Immature natural killer cell (primary cell): ENCODE data around the gene DYNLRB2. TPM values are rescaled to one million over a fixed set of nuclear protein-coding genes. Genes with fewer than 3 reads are reported as not detected.

Source experiments
- DNase-seq, 3 donors: peaks; one replicate each; pipeline ENCODE4 v3.0.0; 2022; ENCODE audit warnings: mixed read lengths in 1 of 3
- H3K27ac Mint-ChIP-seq, 6 donors: one replicate each; pipeline ENCODE4 v1.8.0; 2020; ENCODE audit warnings: mixed read lengths in 6 of 6, mild to moderate bottlenecking in 5 of 6, inconsistent platforms in 4 of 6, moderate library complexity in 3 of 6
- H3K27me3 Mint-ChIP-seq, 3 donors: one replicate each; pipeline ENCODE4 v1.8.0; 2020 to 2021; ENCODE audit warnings: low read depth in 3 of 3, mild to moderate bottlenecking in 3 of 3, mixed read lengths in 3 of 3, moderate library complexity in 3 of 3, inconsistent platforms in 1 of 3
- H3K36me3 Mint-ChIP-seq, 3 donors: one replicate each; pipeline ENCODE4 v1.8.0; 2020; ENCODE audit warnings: mixed read lengths in 3 of 3, inconsistent platforms in 2 of 3, mild to moderate bottlenecking in 2 of 3
- H3K4me1 Mint-ChIP-seq, 2 donors: one replicate each; pipeline ENCODE4 v1.8.0; 2020; ENCODE audit warnings: inconsistent platforms in 2 of 2, mild to moderate bottlenecking in 2 of 2, mixed read lengths in 2 of 2, moderate library complexity in 1 of 2
- H3K4me3 Mint-ChIP-seq, 5 donors: one replicate each; pipeline ENCODE4 v1.8.0; 2020; ENCODE audit warnings: mild to moderate bottlenecking in 5 of 5, mixed read lengths in 5 of 5, inconsistent platforms in 3 of 5, moderate library complexity in 3 of 5
- H3K9me3 Mint-ChIP-seq, 6 donors: one replicate each; pipeline ENCODE4 v1.8.0; 2020; ENCODE audit warnings: mild to moderate bottlenecking in 6 of 6, mixed read lengths in 6 of 6, inconsistent platforms in 4 of 6, moderate library complexity in 3 of 6
- polyA plus RNA-seq, 3 donors: library from polyadenylated mRNA; unstranded; fragments of 300-500 nt; fragmentation: Illumina TruSeq; gene quantifications; one replicate each; pipeline ENCODE4 v1.2.3, GENCODE V29; 2021

DYNLRB2 gene
- polyA plus RNA-seq, 3 donors from 2014 or later, result 0.81 to 1.1 TPM; not detected in 1

GRCh38 chr16:80526418-80527061 lies 14.3 kb upstream of the DYNLRB2 start:
- Mint-ChIP-seq H3K27ac (no peak overlapping the region), H3K27me3 (peaks cover 0 to 7% (median under 1%) of the 10 kb centered on the region in 3 donors), H3K9me3 (no peaks in the 10 kb centered on the region), H3K36me3 (no peaks in the 10 kb centered on the region), H3K4me3 (no peak overlapping the region), H3K4me1 (no peaks in the 10 kb centered on the region)
- DNase-seq, result peak; percentile 35 to 51 (median 47)

- H3K4me3 Mint-ChIP-seq, result no peak overlapping the region
- H3K4me1 Mint-ChIP-seq, result no peaks in the 10 kb centered on the region
- peaks cover 0 to 8% (median 3%) of the 10 kb centered on the region in 3 donors for H3K27me3 Mint-ChIP-seq
- H3K9me3 Mint-ChIP-seq, result no peaks in the 10 kb centered on the region
- H3K27ac Mint-ChIP-seq, result no peak overlapping the region
- H3K36me3 Mint-ChIP-seq, result no peaks in the 10 kb centered on the region
- no peak for DNase-seq
Observed at GRCh38 chr16:80527297-80527696, 13.5 kb upstream of the DYNLRB2 start.

DNA sequence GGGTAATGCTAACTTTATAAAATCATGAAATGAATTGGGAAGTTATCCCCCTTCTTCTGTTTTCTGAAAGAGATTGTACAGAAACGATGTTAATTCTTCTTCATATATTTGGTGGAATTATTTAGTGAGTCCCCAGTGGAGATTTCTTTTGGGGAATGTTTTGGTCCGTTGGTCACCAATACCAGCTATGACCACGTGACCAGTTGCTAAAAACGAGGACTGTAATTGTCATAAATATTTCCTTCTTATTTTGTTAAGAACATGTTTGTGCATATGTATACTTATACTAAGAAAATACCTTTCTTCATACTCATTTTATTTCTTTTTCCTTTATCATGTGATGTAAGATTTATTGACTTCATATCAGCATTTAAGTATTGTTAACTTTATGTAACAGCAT lies 10.3 kb upstream of the DYNLRB2 start:
- H3K9me3 Mint-ChIP-seq, result no peaks in the 10 kb centered on the region
- peaks cover 5 to 15% (median 7%) of the 10 kb centered on the region in 3 donors for H3K27me3 Mint-ChIP-seq
- no peak overlapping the region for H3K4me3 Mint-ChIP-seq
- no peak overlapping the region for H3K27ac Mint-ChIP-seq
- no peaks in the 10 kb centered on the region for H3K36me3 Mint-ChIP-seq
- no peak for DNase-seq
- no peaks in the 10 kb centered on the region for H3K4me1 Mint-ChIP-seq

GRCh38 chr16:80536238-80536637 lies 4.6 kb upstream of the DYNLRB2 start:
- no peak overlapping the region for H3K4me3 Mint-ChIP-seq
- H3K27ac Mint-ChIP-seq, result no peak overlapping the region

GRCh38 chr16:80541306-80541694 lies 507 bp downstream of the DYNLRB2 start:
- Mint-ChIP-seq H3K27ac (peak overlapping the region; percentile 85 to 98 (median 93)), H3K36me3 (no peaks in the 10 kb centered on the region), H3K27me3 (peaks cover 15 to 23% (median 20%) of the 10 kb centered on the region in 3 donors), H3K9me3 (no peaks in the 10 kb centered on the region), H3K4me3 (peak overlapping the region; percentile 93 to 97 (median 95)), H3K4me1 (peaks cover 14 to 16% of the 10 kb centered on the region in 2 donors)
- DNase-seq, result no peak

More at GRCh38 chr16:80536238-80536637, 4.6 kb upstream of the DYNLRB2 start:
- no peaks in the 10 kb centered on the region for H3K9me3 Mint-ChIP-seq
- DNase-seq, result no peak
- H3K4me1 Mint-ChIP-seq, result peaks cover 13 to 14% of the 10 kb centered on the region in 2 donors
- H3K27me3 Mint-ChIP-seq, result peaks cover 20 to 34% (median 29%) of the 10 kb centered on the region in 3 donors
- H3K36me3 Mint-ChIP-seq, result no peaks in the 10 kb centered on the region

GRCh38 chr16:80543162-80543561 lies 2.4 kb downstream of the DYNLRB2 start:
- Mint-ChIP-seq H3K36me3 (no peaks in the 10 kb centered on the region), H3K4me3 (no peak overlapping the region), H3K27ac (no peak overlapping the region), H3K9me3 (no peaks in the 10 kb centered on the region), H3K27me3 (peaks cover 12 to 20% (median 16%) of the 10 kb centered on the region in 3 donors), H3K4me1 (peaks cover 14 to 16% of the 10 kb centered on the region in 2 donors)
- no peak for DNase-seq

DNA sequence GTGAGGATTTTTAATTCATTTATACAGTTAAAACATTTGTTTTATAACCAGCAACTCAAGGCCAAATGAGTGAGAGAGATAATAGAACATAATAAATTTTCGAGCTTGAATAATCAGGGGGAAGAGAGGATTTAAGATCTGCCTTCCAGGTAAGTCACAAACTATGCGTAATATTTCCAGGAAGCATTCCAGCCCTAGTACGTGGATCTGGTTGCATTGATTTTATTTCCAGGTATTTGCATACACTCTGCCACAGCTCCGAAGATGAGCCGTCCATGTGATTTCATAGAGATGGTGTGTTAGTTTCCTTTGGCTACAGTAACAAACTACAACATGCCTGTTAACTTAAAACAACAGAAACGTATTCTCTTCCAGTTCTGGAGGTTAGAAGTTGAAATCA lies 3.5 kb downstream of the DYNLRB2 start:
- DNase-seq, result no peak
- Mint-ChIP-seq H3K27me3 (peaks cover 12 to 17% (median 16%) of the 10 kb centered on the region in 3 donors), H3K4me3 (no peak overlapping the region), H3K9me3 (no peaks in the 10 kb centered on the region), H3K27ac (no peak overlapping the region), H3K36me3 (no peaks in the 10 kb centered on the region), H3K4me1 (peaks cover 14 to 16% of the 10 kb centered on the region in 2 donors)

GRCh38 chr16:80546249-80546648 lies 5.5 kb downstream of the DYNLRB2 start:
- Mint-ChIP-seq H3K27ac (no peak overlapping the region), H3K36me3 (no peaks in the 10 kb centered on the region), H3K27me3 (peaks cover 0 to 4% (median under 1%) of the 10 kb centered on the region in 3 donors), H3K9me3 (no peaks in the 10 kb centered on the region), H3K4me3 (no peak overlapping the region), H3K4me1 (peaks cover under 1 to 2% of the 10 kb centered on the region in 2 donors)
- DNase-seq, result no peak

DNA sequence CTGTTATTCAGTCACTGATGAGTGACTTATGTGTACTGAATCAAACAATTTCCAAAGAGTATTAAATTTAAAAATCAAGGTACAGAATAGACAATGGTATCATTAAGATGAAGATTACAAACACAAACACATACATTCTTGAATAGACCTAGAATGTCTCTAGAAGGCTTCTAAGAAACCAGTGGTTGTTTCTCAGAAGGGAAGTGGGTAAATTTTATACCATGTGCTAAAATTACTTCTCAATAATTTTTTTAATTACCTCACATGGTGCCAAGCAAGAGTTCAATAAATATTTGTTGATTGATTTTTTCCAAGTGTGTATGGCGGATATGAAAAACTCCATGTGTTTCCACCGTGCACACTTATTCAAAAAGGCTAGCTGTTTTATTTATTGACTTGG lies 6.4 kb downstream of the DYNLRB2 start:
- H3K4me1 Mint-ChIP-seq, result no peaks in the 10 kb centered on the region
- no peaks in the 10 kb centered on the region for H3K9me3 Mint-ChIP-seq
- peak overlapping the region in 1 of 5 donors; percentile 19 for H3K4me3 Mint-ChIP-seq
- no peak for DNase-seq
- no peaks in the 10 kb centered on the region for H3K36me3 Mint-ChIP-seq
- H3K27ac Mint-ChIP-seq, result no peak overlapping the region
- no peaks in the 10 kb centered on the region for H3K27me3 Mint-ChIP-seq

- Mint-ChIP-seq H3K27me3 (no peaks in the 10 kb centered on the region), H3K36me3 (no peaks in the 10 kb centered on the region), H3K4me3 (no peak overlapping the region), H3K27ac (no peak overlapping the region), H3K4me1 (no peaks in the 10 kb centered on the region), H3K9me3 (no peaks in the 10 kb centered on the region)
- no peak for DNase-seq
Observed at GRCh38 chr16:80552277-80552676, 11.5 kb downstream of the DYNLRB2 start.

- Mint-ChIP-seq H3K27me3 (no peaks in the 10 kb centered on the region), H3K27ac (no peak overlapping the region), H3K9me3 (no peaks in the 10 kb centered on the region), H3K36me3 (no peaks in the 10 kb centered on the region), H3K4me1 (no peaks in the 10 kb centered on the region), H3K4me3 (no peak overlapping the region)
- DNase-seq, result no peak
Observed at GRCh38 chr16:80554033-80554432, 13.2 kb downstream of the DYNLRB2 start.

DNA sequence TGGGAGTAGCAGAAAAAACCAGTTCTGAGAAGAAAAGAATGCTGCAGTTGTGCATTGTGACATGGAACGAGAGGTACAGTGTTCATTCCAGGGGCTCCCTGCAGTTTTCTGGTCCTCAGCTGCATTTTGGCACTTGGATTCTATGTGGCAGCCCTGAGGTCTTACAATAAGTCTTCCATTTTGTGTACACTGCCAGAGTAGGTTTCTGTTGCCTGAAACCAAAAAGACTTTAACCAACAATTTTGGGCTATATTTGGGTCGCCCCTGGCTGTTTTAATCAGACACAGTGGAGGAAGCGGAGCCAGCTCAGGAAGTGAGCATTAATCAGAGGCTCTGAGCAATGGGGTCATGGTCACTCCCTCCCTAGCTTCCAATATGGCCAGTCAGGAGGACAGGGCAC lies 15.7 kb downstream of the DYNLRB2 start:
- no peaks in the 10 kb centered on the region for H3K9me3 Mint-ChIP-seq
- H3K4me3 Mint-ChIP-seq, result no peak overlapping the region
- no peak overlapping the region for H3K27ac Mint-ChIP-seq
- H3K4me1 Mint-ChIP-seq, result no peaks in the 10 kb centered on the region
- peaks cover 0 to 5% (median 0%) of the 10 kb centered on the region in 3 donors for H3K27me3 Mint-ChIP-seq
- DNase-seq, result no peak
- no peaks in the 10 kb centered on the region for H3K36me3 Mint-ChIP-seq

DNA sequence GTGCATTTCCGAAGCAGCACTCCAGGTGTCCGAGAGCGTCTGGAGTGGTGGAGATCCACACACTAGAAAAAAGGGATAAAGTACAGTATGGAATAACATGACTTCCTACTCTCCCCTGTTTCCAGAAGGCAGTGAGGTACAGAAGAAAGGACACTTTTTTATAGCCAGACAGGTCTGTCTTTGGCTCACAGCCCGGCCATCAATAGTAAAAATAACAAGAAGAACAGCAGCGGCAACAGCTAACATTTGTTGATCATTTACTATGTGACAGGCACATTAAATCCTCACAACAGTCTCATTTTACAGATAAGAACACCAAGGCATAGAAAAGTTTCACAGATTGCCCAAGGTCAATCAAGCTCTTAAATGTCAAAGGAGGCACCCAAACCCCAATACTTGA lies 16.2 kb downstream of the DYNLRB2 start:
- H3K4me3 Mint-ChIP-seq, result no peak overlapping the region
- peaks cover 0 to 5% (median 2%) of the 10 kb centered on the region in 3 donors for H3K27me3 Mint-ChIP-seq
- no peak for DNase-seq
- H3K9me3 Mint-ChIP-seq, result no peaks in the 10 kb centered on the region
- no peak overlapping the region for H3K27ac Mint-ChIP-seq
- H3K4me1 Mint-ChIP-seq, result no peaks in the 10 kb centered on the region
- no peaks in the 10 kb centered on the region for H3K36me3 Mint-ChIP-seq

- no peak overlapping the region for H3K4me3 Mint-ChIP-seq
- no peaks in the 10 kb centered on the region for H3K9me3 Mint-ChIP-seq
- no peaks in the 10 kb centered on the region for H3K36me3 Mint-ChIP-seq
- H3K4me1 Mint-ChIP-seq, result peaks cover 0 to 5% of the 10 kb centered on the region in 2 donors
- no peak overlapping the region for H3K27ac Mint-ChIP-seq
- no peak for DNase-seq
- H3K27me3 Mint-ChIP-seq, result peaks cover 2 to 6% (median 5%) of the 10 kb centered on the region in 3 donors
Observed at GRCh38 chr16:80559369-80559768, 18.6 kb downstream of the DYNLRB2 start.

DNA sequence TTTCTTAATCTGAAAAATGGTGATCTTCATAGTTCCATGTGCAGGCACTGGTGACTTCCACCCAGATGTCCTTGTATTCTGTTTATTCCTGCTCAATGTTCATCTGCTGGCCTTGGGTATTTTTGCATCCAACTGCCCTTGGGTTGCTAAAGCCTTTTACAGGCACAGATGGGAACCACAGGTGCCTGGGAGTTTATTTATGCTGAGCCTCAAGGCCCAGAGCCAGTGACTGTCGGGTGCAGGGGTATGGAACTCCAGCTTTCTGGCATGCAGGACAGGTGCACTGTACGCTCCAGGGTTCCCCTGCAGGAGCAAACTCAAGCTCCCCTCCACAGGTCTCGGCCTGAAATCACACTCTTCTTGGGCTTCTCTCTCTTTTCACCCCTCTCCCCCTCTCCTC lies 22.3 kb downstream of the DYNLRB2 start:
- peaks cover 0 to 3% (median 0%) of the 10 kb centered on the region in 3 donors for H3K36me3 Mint-ChIP-seq
- no peaks in the 10 kb centered on the region for H3K9me3 Mint-ChIP-seq
- H3K27me3 Mint-ChIP-seq, result peaks cover 3 to 15% (median 5%) of the 10 kb centered on the region in 3 donors
- peaks cover 3 to 12% of the 10 kb centered on the region in 2 donors for H3K4me1 Mint-ChIP-seq
- H3K27ac Mint-ChIP-seq, result no peak overlapping the region
- DNase-seq, result no peak
- no peak overlapping the region for H3K4me3 Mint-ChIP-seq
